Smooth muscle cell (in vitro differentiated cells): ENCODE results near the gene KRT72. TPM values are rescaled to one million over a fixed set of nuclear protein-coding genes. Genes with fewer than 3 reads are reported as not detected.

Source experiments
- DNase-seq: peaks from one replicate; lab custom pipeline; 2025; ENCODE audit not compliant: unreplicated experiment; lab: John Stamatoyannopoulos, UW
- H2AFZ ChIP-seq: fragments of 200-600 bp; sonication (generic); 2 replicates; pipeline ENCODE4 v1.6.0; 2016; ENCODE audit warnings: antibody characterized with exemption, low read depth, mild to moderate bottlenecking
- H3F3A ChIP-seq: fragments of 200-600 bp; sonication (generic); 2 replicates; pipeline ENCODE4 v1.6.0; 2017; ENCODE audit warnings: antibody characterized with exemption, low read depth
- H3K27ac ChIP-seq: fragments of 200-600 bp; sonication (generic); 2 replicates; pipeline ENCODE4 v1.5.1; 2016; ENCODE audit warnings: low read depth, mild to moderate bottlenecking
- H3K27me3 ChIP-seq: fragments of 200-600 bp; sonication (generic); 2 replicates; pipeline ENCODE4 v1.6.1; 2016; ENCODE audit warnings: low read depth, mild to moderate bottlenecking
- H3K36me3 ChIP-seq: fragments of 200-600 bp; sonication (generic); 2 replicates; pipeline ENCODE4 v1.5.1; 2016; ENCODE audit warnings: low read depth
- H3K4me1 ChIP-seq: fragments of 200-600 bp; sonication (generic); 2 replicates; pipeline ENCODE4 v1.5.1; 2016; ENCODE audit warnings: low read depth
- H3K4me2 ChIP-seq: fragments of 200-600 bp; sonication (generic); 2 replicates; pipeline ENCODE4 v1.6.0; 2016; ENCODE audit warnings: mild to moderate bottlenecking
- H3K4me3 ChIP-seq: fragments of 200-600 bp; sonication (generic); 2 replicates; pipeline ENCODE4 v1.5.1; 2016; ENCODE audit warnings: mild to moderate bottlenecking
- H3K79me2 ChIP-seq: fragments of 200-600 bp; sonication (generic); 2 replicates; pipeline ENCODE4 v1.6.0; 2016; ENCODE audit warnings: low read depth, mild to moderate bottlenecking
- H3K9ac ChIP-seq: fragments of 200-600 bp; sonication (generic); 2 replicates; pipeline ENCODE4 v1.6.0; 2016; ENCODE audit warnings: low read depth
- H3K9me3 ChIP-seq: fragments of 200-600 bp; sonication (generic); replicated peaks from 2 replicates; pipeline ENCODE4 v1.5.1; 2016; ENCODE audit warnings: low read depth
- H4K20me1 ChIP-seq: fragments of 200-600 bp; sonication (generic); 2 replicates; pipeline ENCODE4 v1.6.0; 2016; ENCODE audit warnings: low read depth
- CTCF ChIP-seq: fragments of 200-600 bp; sonication (generic); IDR thresholded peaks from 2 replicates; pipeline ENCODE4 v1.5.1; 2017; ENCODE audit warnings: borderline replicate concordance, mild to moderate bottlenecking, antibody characterized with exemption; ENCODE audit not compliant: insufficient read depth, poor library complexity, severe bottlenecking
- WGBS: methylation state at CpG from one replicate; pipeline ENCODE4 v1.1.7; 2016; ENCODE audit warnings: low lambda C conversion rate; 5-methylcytosine and 5-hydroxymethylcytosine counted together
- polyA plus RNA-seq: library from polyadenylated mRNA; unstranded; fragments of >200 nt; fragmentation: Nextera tagmentation; extraction: Ambion mirVana; gene quantifications from 2 replicates; pipeline ENCODE4 v1.2.1, GENCODE V29; 2016
- total RNA-seq: library from RNA; depleted of rRNA; stranded (reverse); fragments of >200 nt; gene quantifications from 2 replicates; pipeline ENCODE4 v1.2.3, GENCODE V29; 2014

Gene KRT72
- total and polyA plus RNA-seq, 2 experiments from 2014 or later, result not detected

- no peaks in the 10 kb centered on the region for H3K27me3 ChIP-seq
These were observed 27.5 kb downstream of the KRT72 start, which contains the start of gene KRT74 for GRCh38 chr12:52573743-52574142. KRT74 (minus strand) TSS chr12:52573843; CDS start chr12:52573777, 66 bp downstream.

GRCh38 chr12:52573306-52573705 is 28.0 kb downstream of the KRT72 start:
- no peak overlapping the region for H3K9ac ChIP-seq
- H3K36me3 ChIP-seq, result no peaks in the 10 kb centered on the region
- H3K4me3 ChIP-seq, result no peak overlapping the region
- H3K4me1 ChIP-seq, result no peaks in the 10 kb centered on the region
- H3K4me2 ChIP-seq, result no peak overlapping the region
- DNase-seq, result no peak
- no peaks in the 10 kb centered on the region for H3K79me2 ChIP-seq
- H4K20me1 ChIP-seq, result no peaks in the 10 kb centered on the region
- H3K27ac ChIP-seq, result no peak overlapping the region
- WGBS, result 94% methylated on average over 15 of the region's 15 CpGs
- TF ChIP-seq CTCF, result no peak
- no peaks in the 10 kb centered on the region for H3K27me3 ChIP-seq
- no peak overlapping the region for H2AFZ ChIP-seq
- H3F3A ChIP-seq, result no peaks in the 10 kb centered on the region
- no peaks in the 10 kb centered on the region for H3K9me3 ChIP-seq

More at GRCh38 chr12:52573743-52574142, 27.5 kb downstream of the KRT72 start, which contains the start of gene KRT74:
- Histone ChIP-seq H3K4me2 (no peak within 1 kb of the TSS), H3K9ac (no peak within 1 kb of the TSS), H3K4me3 (no peak within 1 kb of the TSS), H3K27ac (no peak within 1 kb of the TSS), H4K20me1 (no peaks in the 10 kb centered on the region), H3K79me2 (no peaks in the 10 kb centered on the region), H3K36me3 (no peaks in the 10 kb centered on the region), H3F3A (no peaks in the 10 kb centered on the region), H3K9me3 (no peaks in the 10 kb centered on the region), H3K4me1 (no peaks in the 10 kb centered on the region), H2AFZ (no peak within 1 kb of the TSS)
- no peak for DNase-seq
- no peak for TF ChIP-seq CTCF
- 91% methylated on average over 3 of the region's 3 CpGs for WGBS

- H3K27ac ChIP-seq, result no peak overlapping the region
- H3K4me3 ChIP-seq, result no peak overlapping the region
- no peaks in the 10 kb centered on the region for H4K20me1 ChIP-seq
- H3K9me3 ChIP-seq, result no peaks in the 10 kb centered on the region
- no peaks in the 10 kb centered on the region for H3K4me1 ChIP-seq
- H3F3A ChIP-seq, result no peaks in the 10 kb centered on the region
- H3K36me3 ChIP-seq, result no peaks in the 10 kb centered on the region
- no peak overlapping the region for H3K4me2 ChIP-seq
- peaks cover 4% of the 10 kb centered on the region for H3K27me3 ChIP-seq
- WGBS, result 93% methylated on average over 10 of the region's 10 CpGs
- no peak for TF ChIP-seq CTCF
- H3K79me2 ChIP-seq, result no peaks in the 10 kb centered on the region
- DNase-seq, result no peak
- no peak overlapping the region for H2AFZ ChIP-seq
- H3K9ac ChIP-seq, result no peak overlapping the region
These were observed 30.8 kb downstream of the KRT72 start for GRCh38 chr12:52570511-52570910.

GRCh38 chr12:52568111-52568510 is 33.2 kb downstream of the KRT72 start:
- no peaks in the 10 kb centered on the region for H4K20me1 ChIP-seq
- no peaks in the 10 kb centered on the region for H3K79me2 ChIP-seq
- H3K4me2 ChIP-seq, result no peak overlapping the region
- DNase-seq, result no peak
- H3K27me3 ChIP-seq, result peaks cover 20% of the 10 kb centered on the region
- WGBS, result 94% methylated on average over 12 of the region's 12 CpGs
- no peak overlapping the region for H2AFZ ChIP-seq
- no peaks in the 10 kb centered on the region for H3K9me3 ChIP-seq
- no peaks in the 10 kb centered on the region for H3F3A ChIP-seq
- no peak for TF ChIP-seq CTCF
- H3K4me3 ChIP-seq, result no peak overlapping the region
- no peaks in the 10 kb centered on the region for H3K4me1 ChIP-seq
- H3K9ac ChIP-seq, result no peak overlapping the region
- H3K36me3 ChIP-seq, result no peaks in the 10 kb centered on the region
- H3K27ac ChIP-seq, result no peak overlapping the region
